ENCODE data around the gene PLS1.

The PLS1 gene

GRCh38 chr3:142638291-142638690, 42.1 kb downstream of the PLS1 start:
- no peak for DNase-seq (ENCODE audit: low read depth)

DNA sequence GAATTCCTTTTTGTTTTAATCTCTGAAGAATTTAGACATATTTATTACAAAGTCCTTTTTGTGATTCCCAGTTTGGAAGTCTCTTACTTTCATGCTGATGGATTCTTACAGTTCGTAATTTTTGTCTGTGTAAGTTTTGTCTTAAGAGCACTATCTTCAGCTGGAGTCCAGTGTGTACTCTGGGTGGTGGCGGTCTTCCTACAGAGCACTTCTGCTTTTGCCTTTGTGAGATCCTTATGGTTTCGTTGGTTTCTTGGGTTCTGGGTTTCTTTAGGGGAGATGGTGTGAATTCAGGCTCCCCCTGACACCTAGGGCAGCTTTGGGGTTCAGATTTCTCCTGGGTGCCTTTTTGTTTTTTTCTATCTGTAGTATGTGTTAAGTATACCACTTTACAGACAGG, 45.3 kb downstream of the PLS1 start:
- no peak for DNase-seq (ENCODE audit: low read depth)

GRCh38 chr3:142642956-142643355, 46.8 kb downstream of the PLS1 start:
- no peak for DNase-seq (ENCODE audit: low read depth)

- DNase-seq (ENCODE audit: low read depth), result no peak
Measured at GRCh38 chr3:142644502-142644901, 48.3 kb downstream of the PLS1 start.

DNA sequence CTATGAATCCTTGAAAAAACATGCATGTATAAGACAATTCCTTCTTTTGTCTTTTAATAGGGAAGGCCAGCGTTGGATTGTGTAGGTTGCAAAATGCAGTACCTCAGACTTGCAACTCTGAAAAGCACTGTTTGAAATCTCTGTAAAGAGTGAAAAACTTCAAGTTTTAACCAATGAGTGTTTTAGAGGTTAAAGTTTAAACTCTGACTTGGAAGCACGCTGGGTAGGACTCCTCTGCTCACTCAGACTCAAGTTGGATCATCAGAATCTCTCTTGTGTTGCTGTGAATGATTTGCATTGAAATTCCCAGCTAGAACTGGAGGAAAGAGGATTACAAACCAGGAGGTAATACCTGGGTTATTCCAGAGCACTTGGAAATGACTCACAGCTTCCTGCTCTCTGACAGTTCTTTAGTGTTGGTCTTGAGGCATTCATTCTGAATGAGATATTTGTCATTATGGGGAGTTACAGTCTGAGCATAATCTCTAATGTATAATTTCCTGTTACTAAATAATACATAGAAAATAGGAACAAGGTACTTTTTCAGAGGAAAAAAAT, 49.1 kb downstream of the PLS1 start:
- no peak for DNase-seq (ENCODE audit: low read depth)

GRCh38 chr3:142646020-142646785, 50.0 kb downstream of the PLS1 start:
- DNase-seq (ENCODE audit: low read depth), result no peak

DNA sequence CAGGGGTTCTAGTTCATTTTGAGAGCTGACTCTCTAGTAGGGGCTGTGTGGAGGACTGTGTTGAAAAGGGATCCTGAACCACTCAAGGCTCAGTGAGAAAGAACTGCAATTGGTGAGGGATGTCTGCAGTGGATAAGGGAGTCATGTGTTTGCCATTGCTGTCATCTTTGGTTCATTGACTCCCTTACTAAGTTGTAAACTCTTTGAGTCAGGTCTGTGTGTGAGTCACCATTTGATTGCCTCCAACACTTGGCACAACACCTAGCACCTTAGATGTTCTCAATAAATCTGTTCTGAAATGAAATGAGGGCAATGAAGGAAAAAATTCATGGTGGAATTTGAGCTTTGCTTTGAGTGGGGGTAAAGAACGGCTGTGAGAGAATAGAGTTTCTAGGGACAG, 51.7 kb downstream of the PLS1 start:
- no peak for DNase-seq (ENCODE audit: low read depth)

- no peak for DNase-seq (ENCODE audit: low read depth)
Measured at GRCh38 chr3:142648950-142649349, 52.8 kb downstream of the PLS1 start.

DNA sequence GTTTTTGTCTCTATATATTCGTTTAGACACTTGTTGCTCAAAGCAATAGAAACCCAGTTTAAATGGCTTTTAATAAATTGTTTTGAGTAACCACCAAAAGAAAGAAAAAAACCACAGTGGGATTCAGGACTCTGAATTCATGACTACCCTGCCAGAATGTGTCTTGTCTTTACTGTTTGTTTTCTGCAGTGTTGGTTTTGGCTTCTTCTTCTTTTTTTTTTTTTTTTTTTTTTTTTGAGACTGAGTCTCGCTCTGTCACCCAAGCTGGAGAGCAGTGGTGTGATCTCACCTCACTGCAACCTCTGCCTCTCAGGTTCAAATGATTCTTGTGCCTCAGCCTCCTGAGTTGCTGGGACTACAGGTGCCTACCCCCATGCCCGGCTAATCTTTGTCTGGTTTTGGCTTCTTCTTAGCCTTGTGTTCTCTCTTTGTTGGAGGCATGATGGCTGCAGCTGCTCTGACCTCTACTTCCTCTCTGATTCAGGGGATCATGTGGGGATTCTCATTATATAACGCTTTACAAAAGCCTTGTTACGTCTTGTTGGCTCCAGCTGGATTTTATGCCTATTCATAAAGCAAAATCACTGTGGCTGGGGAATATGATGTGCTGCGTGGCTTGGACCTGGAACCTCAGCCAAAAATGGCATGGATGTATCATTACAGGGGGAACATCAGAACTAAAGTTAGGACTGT, 54.0 kb downstream of the PLS1 start:
- DNase-seq (ENCODE audit: low read depth), result no peak

DNA sequence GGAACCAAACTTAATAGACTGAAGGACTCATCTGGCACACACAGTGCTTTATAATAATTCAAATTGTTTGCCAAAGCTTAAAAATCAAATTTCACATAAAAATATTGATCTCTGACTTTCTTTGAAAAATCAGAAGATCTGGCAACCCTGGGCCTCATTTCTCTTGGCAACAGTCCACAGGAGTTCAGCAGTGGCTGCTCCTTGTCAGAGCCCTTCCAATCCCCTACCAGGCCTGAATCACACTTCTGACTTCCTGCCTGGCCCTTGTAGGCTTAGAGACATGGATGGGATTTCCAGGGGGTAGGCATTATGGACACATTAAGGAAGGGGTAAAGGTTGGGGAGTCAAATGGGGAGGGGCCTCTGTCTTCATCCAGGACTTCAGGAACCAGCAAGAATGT, 55.5 kb downstream of the PLS1 start:
- DNase-seq (ENCODE audit: low read depth), result no peak

DNA sequence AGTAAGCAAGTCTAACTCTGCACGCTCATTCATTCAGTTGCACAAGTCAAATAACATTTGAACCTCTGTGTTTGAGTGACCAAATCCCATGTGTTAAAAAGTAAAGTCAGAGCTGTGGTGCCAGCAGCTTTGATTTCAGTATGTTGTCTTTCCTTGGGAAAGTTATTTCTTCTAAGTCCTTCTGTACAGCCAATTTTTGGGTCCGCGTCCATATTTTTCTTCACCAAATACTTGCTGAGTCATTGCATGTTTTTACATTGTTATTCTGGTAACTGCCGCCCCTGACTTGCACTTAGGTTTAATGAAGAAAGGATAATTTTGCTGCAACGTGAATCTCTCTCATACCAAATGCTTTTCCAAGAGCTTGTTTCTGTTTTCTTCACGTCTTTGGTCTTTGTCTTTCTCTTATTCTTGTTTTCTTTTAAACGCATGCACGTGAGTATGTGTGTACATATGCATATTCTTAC, 56.7 kb downstream of the PLS1 start:
- no peak for DNase-seq (ENCODE audit: low read depth)

DNA sequence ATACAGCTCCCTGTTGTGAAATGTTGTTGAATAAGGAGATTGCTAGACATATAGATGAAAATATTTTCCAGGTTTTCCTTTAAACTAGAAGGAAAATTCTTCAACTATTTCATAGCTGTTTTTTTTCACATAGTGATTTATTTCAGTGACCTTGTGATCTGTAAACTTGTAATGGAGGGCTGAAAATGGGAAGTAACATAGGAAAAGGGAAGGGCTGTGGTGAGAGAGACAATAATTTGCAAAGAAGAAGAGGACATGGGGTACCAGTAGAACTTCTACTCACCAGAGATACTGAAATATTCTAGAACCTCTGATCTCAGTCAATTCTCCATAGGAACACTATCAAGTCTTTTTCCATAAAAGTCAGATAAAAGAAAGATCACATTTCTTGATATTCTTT, 60.4 kb downstream of the PLS1 start:
- no peak for DNase-seq (ENCODE audit: low read depth)

GRCh38 chr3:142657033-142657432, 60.8 kb downstream of the PLS1 start:
- no peak for DNase-seq (ENCODE audit: low read depth)

- no peak for DNase-seq (ENCODE audit: low read depth)
Measured at GRCh38 chr3:142660383-142660782, 64.2 kb downstream of the PLS1 start.

GRCh38 chr3:142660893-142661292, 64.7 kb downstream of the PLS1 start:
- no peak for DNase-seq (ENCODE audit: low read depth)

GRCh38 chr3:142663865-142664264, 67.7 kb downstream of the PLS1 start:
- no peak for DNase-seq (ENCODE audit: low read depth)

DNA sequence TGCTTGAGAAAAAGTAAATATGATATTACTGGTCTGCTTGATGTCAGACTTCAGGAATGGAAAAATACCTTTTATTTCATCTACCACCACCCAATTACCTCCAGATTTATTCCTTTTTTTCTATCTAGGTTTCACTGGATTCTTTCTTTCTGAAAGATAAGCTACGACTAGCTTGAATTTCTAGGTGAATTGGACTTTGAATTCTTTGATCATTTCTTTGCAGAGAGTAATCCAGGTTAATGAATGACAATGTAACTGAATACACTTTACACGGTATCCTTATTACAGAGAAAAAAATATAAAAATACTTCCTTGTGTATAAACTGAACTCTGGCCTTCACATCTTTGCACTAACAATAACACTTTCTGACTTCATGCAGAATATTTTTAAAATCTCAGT, 68.1 kb downstream of the PLS1 start:
- no peak for DNase-seq (ENCODE audit: low read depth)

- DNase-seq (ENCODE audit: low read depth), result no peak
Measured at GRCh38 chr3:142664819-142665218, 68.6 kb downstream of the PLS1 start.

GRCh38 chr3:142670120-142670519, 73.9 kb downstream of the PLS1 start:
- DNase-seq (ENCODE audit: low read depth), result no peak

DNA sequence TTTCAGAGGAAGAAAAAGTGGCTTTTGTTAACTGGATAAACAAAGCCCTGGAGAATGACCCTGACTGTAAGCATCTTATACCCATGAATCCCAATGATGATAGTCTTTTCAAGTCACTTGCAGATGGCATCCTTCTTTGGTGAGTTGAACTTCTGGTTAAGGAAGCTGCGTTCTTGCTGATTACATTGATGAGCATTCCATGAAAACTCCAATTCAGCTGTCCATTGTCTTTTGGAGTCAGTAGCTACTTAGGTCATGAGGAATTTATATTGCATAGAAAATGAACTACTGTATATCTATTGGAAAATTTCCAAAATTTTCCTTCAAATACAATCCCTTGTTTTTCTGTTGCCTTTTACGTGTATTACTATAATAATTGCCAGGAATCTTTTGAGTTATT, 80.0 kb downstream of the PLS1 start:
- no peak for DNase-seq (ENCODE audit: low read depth)

- no peak for DNase-seq (ENCODE audit: low read depth)
Measured at GRCh38 chr3:142680710-142681109, 84.5 kb downstream of the PLS1 start.

GRCh38 chr3:142690613-142691012, 94.4 kb downstream of the PLS1 start:
- no peak for DNase-seq (ENCODE audit: low read depth)

DNA sequence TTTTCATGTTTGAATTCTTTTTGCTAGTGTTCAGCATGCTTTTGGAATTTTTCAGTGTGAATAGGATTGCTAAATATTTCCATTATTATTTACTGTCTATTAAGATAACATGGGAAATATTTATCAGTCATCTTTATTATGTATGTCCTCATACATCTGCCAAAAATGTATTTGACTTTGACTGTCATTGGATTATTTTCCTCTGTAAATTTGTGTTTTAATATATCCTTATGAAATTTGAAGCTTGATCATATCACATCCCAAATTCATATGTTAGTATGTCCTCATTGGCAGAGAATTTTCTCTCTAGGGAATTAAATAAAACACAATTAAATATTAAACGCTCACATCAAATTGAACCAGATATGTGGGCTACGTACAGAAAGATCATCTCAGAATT, 95.3 kb downstream of the PLS1 start:
- DNase-seq (ENCODE audit: low read depth), result no peak
